GM04504 (cell line): ENCODE measurements around the gene RAD51B.
"Not testable (repeated sequence)": the region's sequence is repeated elsewhere in the genome, so short reads cannot be mapped to it uniquely, and the experiment has no call there.

Source experiments
- DNase-seq: peaks from one replicate; pipeline ENCODE4 v3.0.0-alpha.2; 2012; ENCODE audit warnings: low read depth

The RAD51B gene

DNA sequence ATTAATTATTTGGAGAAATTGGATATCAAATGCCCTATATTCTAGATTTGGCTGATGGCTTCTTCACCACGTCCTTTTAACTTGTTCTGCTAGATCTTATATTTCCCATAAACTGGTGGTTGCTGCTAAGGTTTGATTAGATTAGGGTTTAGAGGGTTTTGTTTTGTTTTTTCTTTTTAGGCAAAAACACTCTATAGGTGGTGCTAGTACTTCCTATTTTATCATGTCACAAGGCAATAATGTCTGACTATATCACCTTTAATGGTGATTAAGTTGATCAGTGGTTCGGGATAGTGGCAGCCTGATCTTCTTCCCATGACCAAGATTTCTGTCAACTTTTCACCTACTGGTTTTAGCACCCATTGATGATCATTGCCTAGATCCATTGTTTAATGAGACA, 455.1 kb downstream of the RAD51B start:
- no peak for DNase-seq

DNA sequence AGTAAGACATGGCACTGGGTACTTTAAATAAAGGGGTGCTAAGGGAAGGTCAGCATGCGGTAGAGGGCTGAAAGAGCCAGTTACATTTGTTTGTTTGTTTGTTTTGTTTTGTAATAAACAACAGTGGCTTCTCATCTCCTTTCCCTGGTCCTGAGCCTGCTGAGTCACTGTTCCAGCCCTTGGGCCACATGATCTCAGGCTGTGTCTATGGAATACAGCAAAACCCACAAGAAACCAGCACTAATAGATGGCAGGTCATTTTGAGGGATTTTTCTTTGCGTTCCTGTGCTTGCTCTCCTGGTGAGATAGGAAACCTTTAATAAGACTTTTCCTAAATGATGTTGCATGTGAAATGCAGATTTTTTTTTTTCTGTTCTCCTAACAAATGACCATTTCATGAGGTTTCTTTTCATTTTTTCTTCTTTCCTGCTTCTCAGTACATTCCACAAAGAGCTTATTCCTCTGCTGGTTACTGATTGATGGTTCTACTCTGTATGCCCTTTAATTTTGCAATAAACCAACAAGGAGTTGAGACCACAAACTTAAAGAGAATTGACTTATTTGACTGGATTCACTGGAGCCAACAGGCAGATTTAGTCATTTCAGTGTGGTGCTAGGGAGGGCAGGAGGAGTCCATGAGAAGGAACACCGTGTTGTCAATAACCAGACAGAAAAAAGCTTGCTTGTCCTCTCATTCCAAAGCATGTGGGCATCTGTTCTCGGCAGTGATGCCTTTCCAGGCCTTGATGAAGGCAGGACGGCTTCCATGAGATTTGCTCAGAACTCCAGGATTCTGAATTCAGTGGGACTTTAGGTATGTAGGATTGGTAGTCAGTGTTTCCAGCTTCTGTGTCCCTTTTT, 459.2 kb downstream of the RAD51B start:
- DNase-seq, result peak; percentile 48

DNA sequence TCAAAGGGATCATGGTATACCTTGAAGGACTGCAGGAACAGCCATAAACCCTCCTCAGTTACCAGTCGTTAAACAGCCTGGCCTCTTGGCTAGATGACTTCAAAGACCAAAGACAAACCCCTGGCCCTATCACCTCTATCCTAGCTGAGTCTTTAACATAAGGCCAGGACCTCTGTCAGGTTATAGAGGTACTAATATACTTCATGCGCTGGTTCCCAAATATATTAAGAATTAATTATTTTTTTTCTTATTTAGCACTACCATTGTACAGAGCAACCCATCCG, 459.8 kb downstream of the RAD51B start:
- DNase-seq, result no peak

DNA sequence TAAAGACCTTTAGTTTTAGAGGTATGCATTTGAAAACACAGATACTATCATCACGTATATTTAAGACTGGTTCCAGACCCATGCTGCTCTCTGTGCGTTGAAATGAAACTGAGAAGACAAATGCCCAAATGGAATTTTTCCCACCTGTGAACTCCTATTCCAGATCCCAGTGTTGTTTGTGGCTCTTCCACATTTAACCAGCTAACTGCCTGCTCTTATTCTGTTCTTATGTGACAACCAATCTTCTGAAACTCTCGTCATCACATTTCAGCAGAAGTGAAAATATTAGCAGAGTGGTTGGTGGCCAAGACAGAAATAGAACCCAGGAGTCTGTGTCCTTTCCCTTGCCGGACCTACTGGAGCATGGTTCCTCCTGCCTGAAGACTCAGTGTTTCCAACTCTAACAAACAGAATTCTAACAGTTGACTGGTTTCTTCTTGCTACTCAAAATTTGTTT, 460.2 kb downstream of the RAD51B start:
- no peak for DNase-seq

DNA sequence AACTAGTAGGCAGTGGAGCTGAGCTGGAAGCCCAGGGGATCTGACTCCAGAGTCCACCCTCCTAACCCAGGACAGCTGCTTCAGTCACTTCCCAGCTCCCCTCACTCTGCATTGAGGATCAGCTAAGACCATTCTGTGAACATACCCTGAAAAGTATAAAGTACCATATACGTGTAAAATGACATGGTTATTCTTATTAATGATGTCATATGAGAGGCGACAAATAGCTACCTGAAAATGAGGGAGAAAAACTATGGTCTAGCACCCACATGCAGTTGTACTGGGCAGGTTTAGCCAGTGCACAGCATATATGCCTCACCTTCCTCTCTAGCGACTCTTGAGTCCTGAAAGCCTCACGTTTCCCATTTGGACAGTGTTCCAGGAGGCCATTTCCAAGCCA, 461.9 kb downstream of the RAD51B start:
- DNase-seq, result no peak

DNA sequence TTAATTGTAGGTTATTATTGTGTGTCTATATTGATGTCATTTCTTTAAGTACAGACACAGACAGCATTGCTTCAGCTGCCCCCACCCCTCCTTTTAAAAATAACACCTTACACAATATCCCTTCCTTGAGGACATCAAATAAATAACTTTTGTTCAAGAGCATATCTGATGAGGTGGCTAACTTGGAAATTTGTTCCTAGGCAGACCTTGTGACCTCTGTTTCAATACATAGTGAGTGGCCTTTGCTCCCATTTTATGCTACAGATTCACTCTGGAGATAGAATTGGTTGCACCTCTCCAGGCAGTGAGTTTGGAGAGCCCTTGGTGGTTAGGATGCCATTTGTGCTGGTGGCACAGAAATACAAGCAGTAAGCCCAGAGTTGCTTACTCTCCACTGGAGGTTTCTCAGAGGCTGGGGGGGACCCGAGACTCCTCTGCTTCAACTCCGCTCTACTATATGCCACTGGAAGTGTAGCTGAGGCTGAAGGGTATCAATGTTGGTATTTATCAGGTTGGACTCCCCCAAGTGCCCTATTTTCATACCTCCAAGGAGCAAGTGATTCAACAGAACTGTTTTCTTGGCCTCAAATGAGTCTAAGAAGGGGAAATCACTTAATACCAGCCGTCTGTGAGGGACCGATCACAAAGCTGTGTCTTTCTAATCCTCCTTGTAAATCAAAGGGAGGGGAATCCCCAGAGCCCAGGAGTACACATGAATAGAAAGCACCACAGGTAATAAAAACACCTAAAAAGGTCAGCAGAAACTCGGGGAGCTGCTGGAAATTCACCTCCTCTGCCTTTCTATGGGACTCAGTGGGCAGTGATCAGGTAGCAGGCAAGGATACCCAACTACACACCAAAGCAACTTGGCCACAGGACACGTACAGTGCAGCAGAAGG, 463.1 kb downstream of the RAD51B start:
- no peak for DNase-seq

DNA sequence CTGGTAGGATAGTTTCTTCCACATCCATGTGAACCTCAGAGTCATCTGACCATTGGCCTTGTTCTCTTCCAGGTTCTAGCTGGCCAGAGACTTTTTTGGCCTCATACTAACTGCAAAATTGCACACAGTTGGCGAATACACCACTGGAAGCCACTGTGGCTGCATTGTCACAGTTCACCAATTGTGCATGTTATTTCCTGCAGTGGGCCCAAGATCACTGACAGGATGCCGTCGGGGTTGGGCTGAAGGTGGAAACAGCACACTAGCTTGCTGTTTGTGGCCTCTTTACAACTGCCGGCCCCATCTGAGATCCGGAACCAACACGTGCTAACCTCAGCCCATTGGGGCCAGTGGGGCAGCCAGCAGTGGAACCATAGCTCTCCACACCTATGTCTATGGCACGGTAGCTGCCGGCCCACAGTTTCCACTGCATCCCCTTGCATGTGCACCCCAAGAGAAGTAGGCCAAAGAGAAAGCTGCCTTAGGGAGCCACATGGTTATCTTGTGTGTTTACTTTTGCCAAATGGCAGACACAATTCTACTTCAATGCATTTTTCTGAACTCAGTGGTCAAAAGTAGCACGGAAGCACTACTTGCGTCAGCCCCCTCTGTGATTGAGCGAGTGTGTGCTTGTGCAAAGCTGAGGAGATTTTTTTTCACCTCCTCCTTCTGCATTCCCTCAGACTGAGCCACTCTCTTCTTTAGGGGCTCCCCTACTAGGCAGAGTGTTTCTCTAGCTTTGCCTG, 464.0 kb downstream of the RAD51B start:
- DNase-seq, result no peak

DNA sequence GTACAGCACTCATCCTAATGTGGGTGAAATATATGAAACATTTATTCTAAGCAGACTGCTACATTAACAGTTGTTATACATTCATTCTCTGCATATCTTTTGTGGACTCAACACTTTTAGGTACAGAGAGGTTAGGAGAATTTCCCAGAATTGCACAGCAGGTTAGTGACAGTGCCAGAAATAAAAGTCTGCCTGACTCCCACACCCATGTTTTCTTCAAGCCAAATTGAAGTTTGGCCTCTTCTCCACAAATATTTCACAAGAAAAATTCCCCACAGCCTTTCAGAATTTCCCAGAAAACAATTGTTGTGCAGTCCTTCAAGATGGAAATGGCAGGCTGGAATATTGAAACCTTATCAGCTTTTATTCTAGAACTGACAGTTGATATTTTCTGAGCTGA, 464.8 kb downstream of the RAD51B start:
- DNase-seq, result no peak

DNA sequence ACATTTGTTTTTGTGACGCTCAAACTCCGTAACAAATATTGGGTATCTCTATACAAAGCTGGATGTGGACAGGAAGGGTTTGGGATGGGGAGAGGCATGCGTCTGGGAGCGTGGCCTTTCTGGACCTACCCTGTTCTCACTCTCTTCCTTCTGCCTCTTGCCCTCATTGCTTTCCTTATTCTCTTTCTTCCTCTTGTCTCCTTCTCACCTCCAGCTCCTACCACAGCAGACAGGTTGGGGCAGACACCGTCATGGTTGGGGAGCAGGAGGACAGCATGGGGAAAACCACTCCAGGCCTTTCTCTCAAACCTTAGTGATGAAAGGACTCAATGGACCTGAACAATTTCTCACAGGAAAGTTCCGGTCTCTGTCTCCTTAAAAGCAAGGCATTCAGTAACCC, 465.3 kb downstream of the RAD51B start:
- DNase-seq, result no peak

DNA sequence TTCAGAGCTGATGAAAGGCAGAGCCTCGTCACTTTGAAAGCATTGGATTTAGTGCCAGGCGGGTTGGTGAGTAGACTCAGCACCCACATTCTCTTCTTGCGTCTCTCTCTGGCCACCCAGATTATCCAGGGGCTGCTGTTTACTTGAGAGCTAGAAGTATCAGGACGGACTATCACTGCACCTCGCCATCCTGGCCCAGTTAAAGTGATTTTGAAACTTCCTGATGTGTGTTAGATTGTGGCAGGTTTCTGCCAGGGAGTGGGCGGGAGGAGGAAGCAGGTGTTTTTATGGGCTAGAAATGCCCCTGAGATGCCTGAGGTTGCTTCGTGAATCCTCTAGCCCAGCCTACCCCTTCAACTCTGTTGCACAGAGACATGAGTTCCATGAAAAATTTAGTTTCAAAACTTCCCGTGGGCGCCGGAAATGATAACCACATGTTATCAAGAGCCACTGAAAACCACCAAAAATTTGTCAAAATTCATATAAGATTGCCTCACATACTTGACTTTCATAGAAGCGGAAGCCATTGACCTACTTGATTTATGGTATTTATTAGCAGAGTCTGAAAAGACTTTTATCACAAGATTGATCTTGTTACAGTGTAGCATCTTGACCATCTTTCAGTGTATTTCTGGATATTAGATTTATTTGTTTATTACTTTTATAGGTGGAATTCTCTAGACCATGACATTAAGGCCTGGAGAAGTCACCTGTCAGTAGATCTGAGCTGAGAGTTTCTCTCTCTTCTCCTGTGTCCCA, 466.0 kb downstream of the RAD51B start:
- DNase-seq, result no peak

DNA sequence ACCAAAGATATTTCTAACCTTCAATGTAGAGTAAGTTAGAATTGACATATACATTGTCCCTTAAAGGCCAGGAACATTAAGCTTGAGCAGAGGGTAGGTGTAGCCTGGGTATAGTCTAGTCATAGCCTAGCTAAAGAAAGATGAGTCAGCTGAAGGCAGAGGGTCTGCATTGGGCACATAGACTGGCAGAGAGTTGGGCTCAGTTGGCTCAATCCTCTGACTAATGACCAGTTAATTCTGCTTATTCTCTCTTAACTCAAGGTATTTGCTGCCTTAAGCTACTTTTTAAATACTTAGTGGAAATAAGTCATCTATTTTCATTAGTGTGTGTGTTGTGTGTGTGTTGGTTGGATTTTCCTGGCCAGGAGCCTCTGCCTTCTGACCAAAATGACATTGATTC, 467.1 kb downstream of the RAD51B start:
- DNase-seq, result no peak

DNA sequence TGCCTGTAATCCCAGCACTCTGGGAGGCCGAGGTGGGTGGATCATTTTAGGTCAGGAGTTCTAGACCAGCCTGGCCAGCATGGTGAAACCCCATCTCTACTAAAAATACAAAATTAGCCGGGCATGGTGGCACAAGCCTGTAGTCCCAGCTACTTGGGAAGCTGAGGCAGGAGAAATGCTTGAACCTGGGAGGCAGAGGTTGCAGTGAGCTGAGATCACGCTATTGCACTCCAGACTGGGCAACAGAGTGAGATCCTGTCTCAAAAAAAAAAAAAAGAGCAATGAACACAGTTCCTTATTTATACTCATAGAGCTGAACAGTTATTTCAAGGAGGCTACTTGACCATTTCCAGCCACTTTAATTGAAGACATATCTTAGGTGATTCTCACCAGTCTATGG, 469.9 kb downstream of the RAD51B start:
- DNase-seq, result not testable (repeated sequence)

DNA sequence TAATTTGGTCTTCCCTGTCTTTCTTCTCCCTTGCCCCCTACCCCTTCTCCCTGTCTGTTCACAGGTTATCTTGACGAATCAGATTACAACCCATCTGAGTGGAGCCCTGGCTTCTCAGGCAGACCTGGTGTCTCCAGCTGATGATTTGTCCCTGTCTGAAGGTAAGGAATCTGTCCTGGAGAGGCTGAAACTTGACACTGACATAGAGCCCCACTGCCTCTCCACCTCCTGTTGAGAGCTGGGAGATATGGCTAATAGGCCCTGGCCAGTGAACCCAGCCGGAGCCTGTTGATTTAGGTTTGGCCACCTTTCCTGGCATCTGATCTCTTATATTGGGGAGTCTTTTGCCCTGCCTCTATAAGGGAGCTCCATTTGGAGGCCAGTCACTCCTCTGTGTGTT, 472.2 kb downstream of the RAD51B start:
- DNase-seq, result no peak

DNA sequence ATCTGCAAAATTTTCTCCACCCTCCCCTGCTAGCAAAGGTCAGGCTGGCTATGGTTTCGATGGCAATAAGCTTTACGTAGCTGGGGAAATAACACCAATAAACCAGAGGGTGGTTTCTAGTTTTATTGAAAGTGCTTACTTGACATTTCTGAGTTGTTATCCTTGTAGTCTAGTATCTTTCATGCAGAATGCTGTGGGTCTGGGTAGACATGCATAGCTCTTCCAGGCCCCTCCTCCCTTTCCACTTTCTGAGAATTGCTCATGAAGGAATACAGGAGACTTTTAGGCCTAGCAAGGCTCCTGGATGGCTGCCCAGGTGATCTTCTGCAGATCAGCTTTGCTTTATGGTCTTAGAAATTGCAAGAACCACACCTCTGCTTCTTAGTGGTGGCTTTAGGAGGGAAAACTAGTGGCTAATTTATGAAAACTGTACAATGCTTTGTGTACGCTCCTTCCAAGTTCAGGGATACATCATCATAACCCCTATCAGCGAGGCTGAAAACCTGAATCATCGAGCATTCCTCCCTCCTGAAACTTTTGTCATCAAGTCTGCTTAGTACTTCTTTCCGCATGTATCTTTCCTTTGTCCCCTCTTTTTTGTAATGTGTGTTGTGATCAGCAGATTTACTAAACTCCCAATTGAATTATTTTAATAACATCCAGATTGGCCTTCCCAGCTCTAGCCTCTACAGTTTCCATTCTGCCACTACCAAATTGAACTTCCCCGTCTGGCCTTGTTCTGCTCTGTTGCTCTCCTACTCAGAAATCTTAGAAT, 473.0 kb downstream of the RAD51B start:
- no peak for DNase-seq

DNA sequence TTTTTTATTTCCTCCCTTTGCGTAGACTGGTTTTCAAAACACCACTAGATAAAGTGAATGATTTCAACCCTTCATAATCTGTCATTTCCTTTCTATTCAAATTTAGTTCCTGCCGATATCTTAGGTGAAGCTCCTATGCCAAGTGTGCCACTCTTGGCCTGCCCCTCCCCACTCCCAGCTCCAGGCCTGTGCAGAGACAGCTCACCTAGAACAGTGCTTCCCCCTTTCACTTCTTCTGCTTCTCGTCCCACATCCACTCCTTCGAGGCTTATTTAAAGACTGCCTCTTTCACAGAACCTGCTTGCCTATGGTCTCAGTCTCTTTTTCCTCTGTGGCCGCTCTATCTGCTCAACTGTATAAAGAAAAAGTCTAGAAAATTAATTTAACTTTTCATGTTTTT, 473.8 kb downstream of the RAD51B start:
- DNase-seq, result no peak

DNA sequence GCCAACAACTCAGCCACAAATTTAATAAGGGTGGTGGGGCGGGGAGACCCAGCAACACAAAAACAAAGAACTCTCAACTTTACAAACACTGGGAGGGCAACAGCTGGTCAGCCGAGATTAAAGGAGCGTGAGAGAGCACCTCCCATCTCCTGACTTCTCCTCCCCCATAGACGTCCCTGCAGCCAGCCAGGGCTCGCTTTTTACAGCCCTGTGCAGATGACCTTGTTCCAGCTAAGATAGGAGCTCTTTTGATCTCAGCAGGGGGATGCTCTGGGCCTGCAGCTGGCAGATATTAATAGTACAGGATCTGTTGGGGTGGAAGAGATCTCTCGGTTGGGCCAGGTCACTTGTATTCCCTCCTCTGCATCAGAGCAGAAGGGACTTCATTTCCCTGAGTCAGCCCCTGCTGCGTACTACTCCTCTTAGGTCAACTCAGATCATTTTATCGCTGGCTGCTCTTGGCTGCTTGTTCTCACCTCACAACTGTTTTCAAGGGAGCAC, 475.8 kb downstream of the RAD51B start:
- no peak for DNase-seq

DNA sequence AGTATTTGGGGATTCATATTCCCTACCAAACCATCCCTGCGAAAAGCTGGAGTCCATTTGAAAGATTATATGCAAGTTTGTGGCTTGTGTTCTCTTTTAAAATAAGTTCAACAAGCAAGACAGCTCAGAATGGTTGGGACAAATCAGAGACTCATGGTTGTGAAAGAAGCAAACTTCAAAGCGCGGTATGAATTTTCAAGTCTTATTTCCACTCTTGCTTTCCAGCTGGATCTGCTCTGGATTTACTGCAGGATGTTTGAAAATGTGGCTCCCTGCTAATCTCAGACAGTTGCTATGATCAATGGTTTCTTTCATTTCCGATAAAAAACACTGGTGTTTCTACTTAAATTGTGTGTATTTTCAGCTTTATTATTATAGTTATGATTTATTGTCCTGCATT, 477.5 kb downstream of the RAD51B start:
- no peak for DNase-seq

DNA sequence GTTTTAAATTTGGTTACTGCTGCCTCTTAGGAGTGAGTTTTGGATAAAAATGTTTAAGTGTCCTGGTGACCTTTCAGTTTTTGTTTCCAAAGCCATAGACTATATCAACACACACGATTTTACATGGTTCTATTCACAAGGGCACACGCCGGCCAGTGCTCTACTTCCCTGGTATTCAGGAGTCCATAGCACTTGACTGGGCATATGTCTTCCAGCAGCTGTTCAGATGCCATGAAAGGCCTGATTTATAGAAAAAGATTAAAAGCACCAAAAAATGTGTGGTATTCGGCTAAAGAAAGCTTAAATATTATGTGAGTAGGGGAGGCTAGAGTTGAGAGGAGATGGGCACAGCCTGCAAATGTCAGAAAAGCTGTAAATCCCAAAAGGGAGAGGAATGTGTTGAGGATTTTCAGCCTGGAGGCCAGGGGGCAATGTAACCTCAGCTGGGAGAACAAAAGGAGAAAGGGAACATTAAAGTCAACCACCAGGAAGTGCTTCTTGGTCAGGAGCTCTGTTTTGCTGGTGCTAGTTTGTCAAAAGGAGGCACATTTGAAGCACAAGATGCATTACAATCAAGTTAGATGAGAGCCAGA, 478.4 kb downstream of the RAD51B start:
- peak; percentile 23 for DNase-seq

DNA sequence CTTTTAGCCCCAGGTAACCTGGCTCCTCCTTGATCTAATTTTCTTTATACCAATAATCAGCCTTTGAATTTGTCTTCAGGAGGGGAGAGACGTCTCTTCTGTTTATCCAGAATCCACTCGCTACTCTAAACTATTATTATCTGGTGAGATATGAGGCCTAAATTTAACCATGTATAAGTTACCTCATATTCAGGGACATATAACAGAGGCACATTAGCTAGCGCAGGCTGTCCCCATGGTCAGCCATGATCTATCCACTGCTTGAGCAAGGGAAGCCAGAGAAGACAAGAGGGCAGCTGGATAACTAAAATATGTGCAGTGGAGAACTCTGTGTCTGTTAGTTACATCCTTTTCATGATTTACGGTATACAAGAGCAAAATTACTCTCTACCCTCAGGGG, 481.0 kb downstream of the RAD51B start:
- DNase-seq, result no peak

DNA sequence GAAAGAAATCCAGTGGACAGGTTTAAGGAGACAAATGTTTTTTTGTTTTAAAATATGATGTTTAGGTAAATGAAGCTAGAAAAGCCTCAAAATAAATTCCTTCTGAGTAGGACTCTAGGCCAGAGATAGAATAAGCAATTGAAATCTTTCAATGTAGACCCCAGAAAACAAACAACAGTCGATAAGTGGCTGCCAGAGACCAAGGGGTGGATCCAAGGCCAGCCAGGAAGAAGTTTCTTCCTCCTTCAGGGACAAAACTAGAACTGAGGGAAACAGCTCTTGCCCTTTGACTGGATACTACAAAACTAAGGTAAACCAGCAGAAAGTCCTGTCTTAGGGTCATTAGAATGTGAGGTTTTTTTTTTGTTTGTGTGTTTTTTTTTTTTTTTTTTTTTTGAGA, 481.6 kb downstream of the RAD51B start:
- DNase-seq, result no peak
